GM21390 (cell line): ENCODE data around the gene UNKL.

Experiments
- ATAC-seq: cut with Tn5 transposase; IDR thresholded peaks from one replicate; pipeline ENCODE4 v1.9.1; 2021; ENCODE audit not compliant: unreplicated experiment

The UNKL gene

DNA sequence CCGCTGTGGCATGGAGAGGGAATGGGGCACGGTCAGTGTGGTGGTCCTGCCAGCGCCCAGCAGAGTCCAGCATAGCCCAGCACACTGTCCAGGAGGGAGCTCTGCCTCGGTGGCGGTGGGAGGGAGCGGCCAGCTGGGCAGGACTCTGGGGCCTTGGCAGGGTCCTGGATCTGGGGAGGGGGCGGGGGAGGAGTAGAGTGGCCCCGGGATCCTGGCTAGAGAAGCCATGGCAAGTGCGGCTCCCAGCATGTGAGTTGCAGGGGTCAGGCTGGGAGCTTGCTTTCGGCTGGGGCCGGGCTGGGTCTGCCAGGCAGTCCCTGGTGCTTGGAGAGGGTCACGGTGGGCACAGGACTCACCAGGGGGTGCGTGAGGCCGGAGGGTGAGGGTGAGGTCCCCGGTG is 58.9 kb downstream of the UNKL start:
- ATAC-seq = no peak

DNA sequence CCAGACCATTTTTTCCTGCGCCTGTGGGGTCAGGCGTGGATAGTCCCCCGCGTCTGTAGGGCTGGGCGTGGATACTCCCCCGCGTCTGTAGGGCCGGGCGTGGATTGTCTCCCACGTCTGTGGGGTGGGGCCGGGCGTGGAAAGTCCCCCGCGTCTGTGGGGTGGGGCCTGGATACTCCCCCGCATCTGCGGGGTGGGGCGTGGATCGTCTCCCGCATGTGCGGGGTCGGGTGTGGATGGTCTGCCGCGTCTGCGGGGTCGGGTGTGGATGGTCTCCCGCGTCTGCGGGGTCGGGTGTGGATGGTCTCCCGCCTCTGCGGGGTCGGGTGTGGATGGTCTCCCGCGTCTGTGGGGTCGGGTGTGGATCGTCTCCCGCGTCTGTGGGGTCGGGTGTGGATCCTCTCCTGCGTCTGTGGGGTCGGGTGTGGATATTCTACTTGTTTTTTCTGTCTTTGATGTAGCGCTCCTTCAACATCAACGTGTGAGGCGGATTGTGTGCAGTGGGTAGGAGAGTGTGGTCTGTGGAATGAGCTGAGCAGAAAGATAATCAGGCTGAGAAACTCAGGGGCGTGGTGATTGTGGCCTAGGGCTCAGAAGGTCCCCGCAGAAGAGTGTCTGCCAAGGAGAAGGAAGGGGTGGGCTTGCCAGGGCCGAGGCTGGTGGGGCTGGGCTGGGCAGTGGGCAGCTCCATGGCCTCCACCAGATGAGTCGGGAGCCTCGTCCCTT is 59.5 kb downstream of the UNKL start:
- ATAC-seq = no peak

DNA sequence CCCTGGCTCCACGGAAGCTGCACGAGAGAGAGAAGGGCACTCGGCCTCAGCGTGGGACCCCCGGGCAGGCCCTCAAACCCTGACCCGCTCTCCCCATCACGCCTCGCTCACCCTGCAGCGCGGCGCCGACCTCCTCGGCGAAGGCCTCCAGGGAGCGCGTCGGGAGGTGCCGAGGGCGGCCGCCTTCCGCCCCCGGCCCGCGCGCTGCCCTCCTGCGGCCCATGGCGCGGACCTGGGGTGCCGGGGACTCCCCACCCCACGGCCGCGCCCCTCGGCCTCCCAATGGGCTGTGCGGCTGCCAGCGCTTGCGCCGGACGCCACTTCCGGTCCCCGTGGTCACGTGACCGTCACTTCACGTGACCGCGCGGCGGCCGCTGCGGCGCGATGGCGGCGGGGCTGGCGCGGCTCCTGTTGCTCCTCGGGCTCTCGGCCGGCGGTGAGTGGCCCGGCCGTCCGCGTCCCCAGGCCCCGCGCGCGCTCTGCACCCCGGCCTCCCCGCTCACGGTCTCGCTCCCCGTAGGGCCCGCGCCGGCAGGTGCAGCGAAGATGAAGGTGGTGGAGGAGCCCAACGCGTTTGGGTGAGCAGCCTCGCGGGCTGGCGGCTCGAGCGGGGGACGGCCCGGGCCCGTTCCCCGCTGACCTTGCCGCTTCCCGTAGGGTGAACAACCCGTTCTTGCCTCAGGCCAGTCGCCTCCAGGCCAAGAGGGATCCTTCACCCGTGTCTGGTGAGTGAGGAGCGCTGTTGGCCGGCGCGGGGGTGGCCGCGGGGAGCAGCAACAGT is 62.7 kb downstream of the UNKL start, which contains the start of the genes GNPTG and TSR3:
TSS of gene GNPTG (plus strand) at position 350 of the 781 bp plus-strand sequence. CDS start at position 385, 35 bp downstream.
TSS of gene TSR3 (minus strand) at position 297 of the 781 bp plus-strand sequence. CDS start at position 223, 74 bp downstream.
- peak; percentile 63 for ATAC-seq

DNA sequence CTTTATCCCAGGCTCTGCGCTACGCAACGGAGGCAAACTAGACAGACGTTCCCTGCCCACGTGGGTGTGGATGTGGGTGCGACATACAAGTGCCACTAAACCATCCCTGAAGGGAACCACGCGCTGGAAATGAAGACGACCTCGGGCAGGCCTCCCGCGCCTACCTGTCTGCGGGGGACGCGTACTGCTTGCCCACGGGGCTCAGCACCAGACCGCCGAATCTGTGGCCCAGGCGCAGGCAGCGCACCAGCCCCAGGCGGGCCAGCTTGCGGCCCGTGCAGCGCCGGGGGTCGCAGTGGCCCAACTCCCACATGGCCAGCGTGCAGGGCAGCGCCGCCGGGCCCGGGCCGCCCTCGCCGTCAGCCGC is 63.3 kb downstream of the UNKL start:
- ATAC-seq = no peak

DNA sequence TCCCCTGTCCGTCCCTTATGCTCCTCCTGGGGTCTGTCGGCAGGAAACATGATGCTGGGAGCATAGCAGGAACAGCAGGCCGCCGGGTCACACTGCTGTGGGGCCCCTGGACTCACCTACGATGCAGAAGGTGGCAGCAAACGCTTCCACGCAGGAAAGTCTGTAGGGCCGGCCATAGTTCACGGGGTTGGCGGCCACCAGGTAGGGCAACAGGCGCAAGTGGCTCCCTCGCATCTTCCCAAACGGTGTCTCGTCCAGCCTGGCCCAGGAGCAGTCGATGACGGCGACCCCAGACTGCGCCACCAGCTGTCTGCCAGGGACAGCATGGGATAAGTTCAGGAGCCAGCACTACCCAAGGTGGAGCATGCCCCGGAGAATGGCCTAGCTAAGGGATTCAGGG is 63.8 kb downstream of the UNKL start:
- ATAC-seq = no peak

DNA sequence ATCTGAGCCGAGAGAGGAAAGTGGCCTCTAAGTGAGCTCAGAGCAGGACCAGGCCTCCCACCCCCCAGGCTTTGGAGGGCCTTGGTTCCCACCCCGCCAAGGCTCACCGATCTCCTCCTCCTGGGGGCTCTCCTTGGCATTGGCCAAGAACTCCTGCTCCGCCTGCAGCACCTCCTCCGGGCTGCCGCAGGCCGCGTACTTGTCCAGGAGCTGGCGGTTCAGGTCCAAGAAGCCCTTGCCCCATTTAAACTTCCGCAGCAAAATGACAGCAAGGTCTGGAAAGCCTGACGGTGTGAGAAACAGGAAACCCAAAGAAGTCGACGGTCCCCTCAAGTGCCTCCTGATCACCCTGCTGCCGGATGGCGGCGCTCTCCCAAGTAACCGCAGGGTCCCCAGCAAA is 64.6 kb downstream of the UNKL start:
- no peak for ATAC-seq

DNA sequence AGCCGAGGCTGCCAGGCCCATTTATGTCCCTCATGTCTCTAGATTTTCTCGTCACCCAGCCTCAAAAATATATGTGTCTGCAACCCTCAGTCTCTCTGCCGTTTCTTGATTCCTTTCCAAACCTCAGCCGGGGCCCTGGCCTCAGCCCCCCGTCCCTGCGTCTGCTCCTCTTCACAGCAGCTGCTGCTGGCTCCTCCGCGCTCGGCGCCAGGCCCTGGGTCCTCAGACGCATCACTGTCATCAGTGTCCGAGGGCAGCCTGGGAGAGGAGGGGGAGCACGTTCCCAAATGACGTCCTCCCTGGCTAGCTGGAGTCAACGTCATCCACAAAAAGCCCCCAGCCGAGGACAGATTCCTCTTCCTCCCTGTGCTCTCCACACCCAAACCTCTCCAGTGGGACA is 65.2 kb downstream of the UNKL start:
- no peak for ATAC-seq

DNA sequence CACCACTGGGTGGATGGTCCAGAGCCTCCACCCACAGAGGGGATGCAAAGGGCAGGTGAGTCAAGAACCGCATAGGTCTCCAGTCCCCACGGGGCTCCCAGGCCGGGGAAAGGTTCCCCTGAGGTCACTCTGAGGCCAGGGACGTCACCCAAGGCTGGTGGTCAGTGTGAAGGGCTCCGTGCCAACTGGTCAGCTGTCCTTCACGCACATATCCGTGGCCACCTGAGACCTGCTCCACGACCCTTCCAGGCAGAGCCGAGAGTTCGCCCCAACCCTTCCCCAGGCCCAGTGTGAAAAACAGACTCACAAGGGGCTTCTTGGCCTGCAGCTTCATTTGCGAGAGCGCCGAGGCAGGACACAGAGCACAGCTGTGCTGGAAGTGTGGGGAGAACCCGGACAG is 65.6 kb downstream of the UNKL start:
- no peak for ATAC-seq

DNA sequence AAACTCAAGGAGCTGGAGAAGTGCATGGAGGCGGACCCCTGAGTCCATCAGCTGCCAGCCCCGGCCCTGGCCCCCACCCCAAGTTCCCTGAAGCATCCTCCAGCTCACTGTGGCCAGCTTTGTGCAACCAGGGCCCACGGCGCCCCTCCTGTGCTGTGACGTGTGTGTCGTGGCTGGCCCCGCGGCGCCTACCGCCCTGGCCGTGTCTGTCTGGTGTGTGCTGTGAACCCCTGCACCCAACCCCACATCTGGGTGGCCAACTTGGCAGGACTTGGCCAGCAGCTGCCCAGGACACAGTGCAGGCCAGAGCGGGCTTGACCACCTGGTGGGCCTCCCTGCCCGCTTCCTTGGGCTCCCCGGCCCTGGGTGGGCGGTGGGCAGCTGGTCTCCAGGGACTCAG is 66.1 kb downstream of the UNKL start:
- no peak for ATAC-seq

DNA sequence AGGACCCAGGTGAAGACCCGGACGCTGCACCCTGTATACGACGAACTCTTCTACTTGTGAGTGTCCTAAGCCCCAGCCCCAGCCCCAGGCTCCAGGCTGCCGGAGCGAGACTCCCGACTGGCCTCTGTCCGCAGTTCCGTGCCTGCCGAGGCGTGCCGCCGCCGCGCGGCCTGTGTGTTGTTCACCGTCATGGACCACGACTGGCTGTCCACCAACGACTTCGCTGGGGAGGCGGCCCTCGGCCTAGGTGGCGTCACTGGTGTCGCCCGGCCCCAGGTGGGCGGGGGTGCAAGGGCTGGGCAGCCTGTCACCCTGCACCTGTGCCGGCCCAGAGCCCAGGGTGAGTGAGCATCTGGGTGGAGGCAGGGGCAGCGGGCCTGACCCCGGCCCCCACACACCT is 66.5 kb downstream of the UNKL start:
- no peak for ATAC-seq

DNA sequence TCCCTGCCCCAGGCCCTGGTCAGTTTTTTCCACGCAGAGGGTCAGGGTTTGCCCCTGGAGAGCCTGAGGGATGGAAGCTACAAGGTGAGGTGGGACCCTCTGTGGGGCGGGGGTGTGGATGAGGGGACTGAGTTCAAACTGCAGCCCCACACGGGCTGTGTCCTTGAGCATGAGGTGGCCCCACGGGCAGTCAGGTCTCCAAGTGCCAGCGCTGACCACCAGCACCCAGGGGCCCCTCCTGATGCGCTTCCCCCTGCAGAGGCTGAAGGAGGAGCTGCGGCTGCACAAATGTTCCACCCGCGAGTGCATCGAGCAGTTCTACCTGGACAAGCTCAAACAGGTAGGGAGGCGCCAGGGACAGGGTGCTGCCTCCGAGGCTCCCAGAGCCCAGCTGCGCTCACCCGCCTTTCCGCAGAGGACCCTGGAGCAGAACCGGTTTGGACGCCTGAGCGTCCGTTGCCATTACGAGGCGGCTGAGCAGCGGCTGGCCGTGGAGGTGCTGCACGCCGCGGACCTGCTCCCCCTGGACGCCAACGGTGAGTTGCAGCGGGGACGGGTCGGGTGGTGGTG is 67.1 kb downstream of the UNKL start:
- ATAC-seq = no peak

DNA sequence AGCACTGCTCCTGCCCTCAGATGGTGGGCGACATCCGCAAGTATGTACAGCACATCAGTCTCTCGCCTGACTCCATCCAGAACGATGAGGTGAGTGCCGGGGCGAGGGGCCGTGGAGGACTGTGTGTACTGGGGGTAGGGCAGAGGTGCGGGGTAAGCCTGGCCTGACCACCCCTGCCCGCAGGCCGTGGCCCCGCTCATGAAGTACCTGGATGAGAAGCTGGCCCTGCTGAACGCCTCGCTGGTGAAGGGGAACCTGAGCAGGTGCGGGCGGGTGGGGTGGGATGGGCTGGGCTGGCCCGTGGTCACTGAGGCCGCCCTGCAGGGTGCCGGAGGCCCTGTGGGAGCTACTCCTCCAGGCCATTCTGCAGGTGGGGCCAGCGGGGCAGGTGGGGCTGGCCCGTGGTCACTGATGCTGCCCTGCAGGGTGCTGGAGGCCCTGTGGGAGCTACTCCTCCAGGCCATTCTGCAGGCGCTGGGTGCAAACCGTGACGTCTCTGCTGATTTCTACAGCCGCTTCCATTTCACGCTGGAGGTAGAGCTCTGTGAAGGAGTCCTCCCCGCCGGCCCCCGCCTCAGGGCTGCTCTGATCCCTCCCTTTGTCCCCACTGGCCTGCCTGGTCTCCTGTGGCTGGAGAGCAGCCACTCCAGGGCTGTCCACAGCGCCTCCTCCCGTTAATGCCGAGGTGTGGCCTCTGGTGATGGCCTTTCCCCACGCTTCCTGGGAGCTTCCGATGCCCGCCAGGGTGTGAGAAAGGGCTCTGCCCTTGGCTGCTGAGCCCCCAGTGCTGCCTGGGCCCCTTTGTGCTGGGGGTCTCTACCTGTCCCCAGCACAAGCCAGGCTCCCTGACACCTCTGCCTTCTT is 67.8 kb downstream of the UNKL start:
- ATAC-seq = no peak

DNA sequence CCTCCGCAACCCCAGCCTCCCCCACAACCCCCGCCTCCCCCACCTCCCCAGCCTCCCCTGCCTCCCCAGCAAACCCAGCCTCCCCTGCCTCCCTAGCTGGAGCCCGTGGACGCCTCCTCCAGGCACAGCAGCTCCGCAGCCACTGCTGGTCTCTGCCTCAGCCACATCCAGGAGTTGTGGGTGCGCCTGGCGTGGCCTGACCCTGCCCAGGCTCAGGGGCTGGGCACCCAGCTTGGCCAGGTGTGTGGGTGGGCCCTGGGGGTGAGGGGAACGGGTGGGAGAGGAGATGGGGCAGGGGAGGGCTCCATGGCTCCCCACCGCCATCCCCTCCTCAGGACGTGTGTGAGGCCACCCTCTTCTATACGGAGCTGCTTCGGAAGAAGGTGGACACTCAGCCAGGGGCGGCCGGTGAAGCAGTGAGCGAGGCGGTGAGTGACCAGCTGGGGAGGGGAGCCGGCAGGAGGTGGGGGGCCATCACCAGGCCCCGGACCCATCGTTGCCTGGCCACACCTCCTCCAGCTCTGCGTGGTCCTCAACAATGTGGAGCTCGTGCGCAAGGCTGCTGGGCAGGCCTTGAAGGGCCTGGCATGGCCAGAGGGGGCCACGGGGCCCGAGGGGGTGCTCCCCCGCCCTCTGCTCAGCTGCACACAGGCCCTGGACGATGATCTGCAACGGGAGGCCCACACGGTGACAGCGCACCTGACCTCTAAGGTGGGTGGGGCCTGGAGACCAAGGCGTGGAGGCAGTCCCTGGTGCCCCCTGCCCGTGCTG is 68.7 kb downstream of the UNKL start:
- no peak for ATAC-seq

DNA sequence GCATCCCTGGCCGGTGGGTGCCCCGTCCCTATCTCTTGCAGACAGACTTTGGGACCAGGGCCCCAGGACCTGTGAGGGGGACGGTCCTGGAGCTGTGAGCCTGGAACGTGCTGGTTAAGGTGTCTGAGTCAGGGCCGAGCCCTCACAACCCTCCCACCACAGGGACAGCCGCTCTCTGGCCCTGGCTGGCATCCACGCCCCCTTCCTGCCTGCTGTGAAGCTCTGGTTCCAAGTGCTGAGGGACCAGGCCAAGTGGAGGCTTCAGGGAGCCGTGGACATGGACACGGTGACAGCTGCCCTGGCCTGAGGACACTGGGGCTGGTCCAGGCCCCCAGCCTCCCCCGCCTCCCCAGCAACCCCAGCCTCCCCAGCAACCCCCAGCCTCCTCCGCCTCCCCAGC is 69.4 kb downstream of the UNKL start:
- no peak for ATAC-seq

DNA sequence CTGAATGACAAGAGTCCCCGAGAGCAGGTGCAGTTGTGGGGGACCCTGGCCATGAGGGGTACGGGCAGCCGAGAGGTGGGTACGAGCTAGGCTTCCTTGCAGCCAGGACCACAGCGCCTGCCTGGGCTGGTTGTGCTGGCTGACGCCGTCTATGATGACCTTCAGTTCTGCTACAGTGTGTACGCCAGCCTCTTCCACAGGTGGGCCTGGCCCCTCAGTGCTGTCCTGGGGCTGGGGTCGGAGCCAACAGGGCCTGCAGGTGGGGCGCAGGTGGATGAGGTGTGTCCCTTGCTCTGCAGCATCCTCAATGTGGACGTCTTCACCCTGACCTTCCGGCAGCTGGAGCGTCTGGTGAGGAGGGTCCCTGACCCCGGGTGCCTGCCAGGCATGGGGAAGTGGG is 70.0 kb downstream of the UNKL start:
- ATAC-seq = no peak

DNA sequence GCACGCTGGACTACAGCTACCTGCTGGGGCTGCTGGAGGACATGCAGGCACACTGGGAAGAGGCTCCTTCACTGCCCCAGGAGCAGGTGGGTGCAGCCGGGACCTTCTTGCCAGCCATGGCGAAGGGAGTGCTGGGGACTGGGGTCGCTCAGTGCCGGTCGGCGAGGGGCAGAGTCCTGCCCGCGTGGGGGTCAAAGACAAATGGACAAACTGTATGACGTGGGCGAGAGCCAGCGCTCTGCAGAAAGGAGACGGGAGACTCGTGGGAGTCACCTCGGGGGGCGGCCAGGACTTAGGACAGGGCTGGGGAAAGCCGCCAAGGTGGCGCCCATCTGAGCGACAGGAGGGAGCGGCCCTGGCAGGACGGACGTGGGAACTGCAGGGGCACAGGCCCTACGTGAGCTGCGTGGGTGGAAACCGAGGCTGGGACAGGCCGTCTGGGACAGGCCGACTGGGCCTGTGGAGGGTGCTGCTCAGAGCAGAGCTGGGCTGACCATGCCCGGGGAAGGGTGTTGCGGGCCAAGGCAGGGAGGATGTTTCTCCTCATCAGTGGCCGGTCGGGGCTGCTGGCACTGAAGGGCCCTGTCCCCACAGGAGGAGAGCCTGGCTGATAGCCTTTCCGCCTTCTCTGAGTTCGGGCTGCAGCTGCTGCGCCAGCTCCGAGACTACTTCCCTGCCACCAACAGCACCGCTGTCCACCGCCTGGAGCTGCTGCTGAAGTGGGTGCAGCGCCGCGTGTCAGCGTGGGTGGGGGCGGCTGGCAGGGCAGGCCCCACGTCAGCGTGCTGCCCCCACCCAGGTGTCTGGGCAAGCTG is 70.9 kb downstream of the UNKL start:
- ATAC-seq = peak; percentile 3

DNA sequence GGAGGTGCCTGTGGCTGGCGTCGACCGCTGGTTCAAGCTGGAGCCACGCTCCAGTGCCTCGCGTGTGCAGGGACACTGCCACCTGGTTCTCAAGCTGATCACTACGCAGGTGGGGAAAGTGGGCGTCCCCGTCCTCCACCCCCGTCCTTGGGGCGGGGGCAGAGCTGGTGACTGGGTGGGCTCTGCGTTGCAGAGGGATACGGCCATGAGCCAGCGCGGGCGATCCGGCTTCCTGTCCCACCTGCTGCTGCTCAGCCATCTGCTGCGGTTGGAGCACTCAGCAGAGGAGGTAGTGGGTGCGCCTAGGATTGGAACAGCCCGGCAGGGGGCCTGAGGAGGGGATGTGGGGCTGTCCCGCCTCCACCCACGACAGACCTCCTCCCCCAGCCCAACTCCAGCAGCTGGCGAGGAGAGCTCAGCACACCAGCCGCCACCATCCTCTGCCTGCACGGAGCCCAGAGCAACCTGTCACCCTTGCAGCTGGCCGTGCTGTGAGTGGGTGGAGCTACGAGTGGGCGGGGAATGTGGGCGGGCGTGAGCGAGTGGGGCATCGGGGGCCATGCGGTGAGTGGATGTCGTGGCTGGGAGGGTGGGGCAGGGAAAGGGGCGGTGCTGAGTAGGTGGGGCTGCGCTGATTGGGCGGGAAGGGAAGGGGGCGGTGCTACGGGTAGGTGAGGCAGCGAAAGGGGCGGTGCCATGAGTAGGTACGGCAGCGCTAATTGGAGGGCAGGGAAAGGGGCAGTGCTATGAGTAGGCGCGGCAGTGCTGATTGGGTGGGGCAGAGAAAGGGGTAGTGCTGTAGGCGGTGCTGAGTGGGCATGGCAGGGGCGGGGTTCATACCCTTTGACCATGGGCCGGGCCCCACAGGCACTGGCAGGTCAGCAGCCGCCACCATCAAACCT is 71.7 kb downstream of the UNKL start:
- peak; percentile 87 for ATAC-seq
